Measurements from ENCODE around the gene CRLF3. TPM values are rescaled to one million over a fixed set of nuclear protein-coding genes. Genes with fewer than 3 reads are reported as not detected.
"Not testable (repeated sequence)": the region's sequence is repeated elsewhere in the genome, so short reads cannot be mapped to it uniquely, and the experiment has no call there.

Gene CRLF3
- total RNA-seq, 2 donors from 2014 or later: 51.7 to 60.7 TPM

GRCh38 chr17:30827082-30827481 is 2.6 kb upstream of the CRLF3 start:
- H3K4me1 Mint-ChIP-seq (ENCODE audit: low read depth): peaks cover 30% of the 10 kb centered on the region
- H3K27ac Mint-ChIP-seq: peak overlapping the region; percentile 50
- peaks cover 4 to 5% of the 10 kb centered on the region in 2 donors for H3K36me3 Mint-ChIP-seq (ENCODE audit: insufficient read depth in 2 of 2)
- no peak for ATAC-seq (replicated peaks in 1 of 2)
- no peak for DNase-seq
- H3K4me3 Mint-ChIP-seq: no peak overlapping the region
- H3K27me3 Mint-ChIP-seq (ENCODE audit: low read depth): no peaks in the 10 kb centered on the region
- H3K9me3 Mint-ChIP-seq: no peaks in the 10 kb centered on the region

DNA sequence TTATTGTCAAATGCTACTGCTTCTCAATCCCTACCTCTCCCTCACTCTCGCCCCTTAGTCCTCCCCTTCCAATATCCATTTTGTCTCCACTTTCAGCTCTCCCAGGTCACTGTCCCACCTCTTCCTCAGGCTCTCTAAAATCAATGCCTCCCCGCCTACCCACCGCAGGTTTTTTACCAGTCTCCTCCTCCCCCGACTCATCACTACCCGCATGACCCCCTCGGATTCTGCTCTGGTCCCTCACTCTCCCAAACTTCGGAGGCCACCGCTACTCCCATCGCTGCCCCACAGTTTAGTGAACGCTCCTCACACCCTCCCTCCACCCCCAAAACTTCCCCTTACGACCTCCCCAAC is 513 bp downstream of the CRLF3 start:
- Mint-ChIP-seq H3K27ac (peak overlapping the region; percentile 100), H3K4me1 (ENCODE audit: low read depth) (peaks cover 51% of the 10 kb centered on the region), H3K4me3 (peak overlapping the region; percentile 89 to 100), H3K36me3 (ENCODE audit: insufficient read depth in 2 of 2) (peaks cover 5 to 12% of the 10 kb centered on the region in 2 donors), H3K9me3 (no peaks in the 10 kb centered on the region), H3K27me3 (ENCODE audit: low read depth) (no peaks in the 10 kb centered on the region)
- peak; percentile 18 to 21 for ATAC-seq (replicated peaks in 1 of 2)
- DNase-seq: peak; percentile 54 to 60

- H3K36me3 Mint-ChIP-seq (ENCODE audit: insufficient read depth in 2 of 2): peaks cover 6 to 17% of the 10 kb centered on the region in 2 donors
- ATAC-seq (replicated peaks in 1 of 2): no peak
- H3K27me3 Mint-ChIP-seq (ENCODE audit: low read depth): no peaks in the 10 kb centered on the region
- no peak for DNase-seq
- H3K27ac Mint-ChIP-seq: peak overlapping the region; percentile 100
- no peaks in the 10 kb centered on the region for H3K9me3 Mint-ChIP-seq
- peaks cover 57% of the 10 kb centered on the region for H3K4me1 Mint-ChIP-seq (ENCODE audit: low read depth)
- H3K4me3 Mint-ChIP-seq: peak overlapping the region; percentile 89 to 100
These were observed 1.1 kb downstream of the CRLF3 start for GRCh38 chr17:30823421-30823820.

GRCh38 chr17:30822919-30823318 is 1.6 kb downstream of the CRLF3 start:
- not testable (repeated sequence) for H3K27me3 Mint-ChIP-seq (ENCODE audit: low read depth); ATAC-seq (replicated peaks in 1 of 2); H3K9me3 Mint-ChIP-seq; DNase-seq
- Mint-ChIP-seq H3K4me3 (peak overlapping the region; percentile 89 to 100), H3K27ac (peak overlapping the region; percentile 100), H3K36me3 (ENCODE audit: insufficient read depth in 2 of 2) (peaks cover 6 to 17% of the 10 kb centered on the region in 2 donors), H3K4me1 (ENCODE audit: low read depth) (peaks cover 58% of the 10 kb centered on the region)

- no peak for DNase-seq
- ATAC-seq (replicated peaks in 1 of 2): no peak
- Mint-ChIP-seq H3K9me3 (no peaks in the 10 kb centered on the region), H3K36me3 (ENCODE audit: insufficient read depth in 2 of 2) (peaks cover 6 to 17% of the 10 kb centered on the region in 2 donors), H3K27ac (peak overlapping the region; percentile 100), H3K27me3 (ENCODE audit: low read depth) (no peaks in the 10 kb centered on the region), H3K4me3 (peak overlapping the region; percentile 89 to 100), H3K4me1 (ENCODE audit: low read depth) (peaks cover 59% of the 10 kb centered on the region)
These were observed 2.4 kb downstream of the CRLF3 start for GRCh38 chr17:30821871-30822723.

DNA sequence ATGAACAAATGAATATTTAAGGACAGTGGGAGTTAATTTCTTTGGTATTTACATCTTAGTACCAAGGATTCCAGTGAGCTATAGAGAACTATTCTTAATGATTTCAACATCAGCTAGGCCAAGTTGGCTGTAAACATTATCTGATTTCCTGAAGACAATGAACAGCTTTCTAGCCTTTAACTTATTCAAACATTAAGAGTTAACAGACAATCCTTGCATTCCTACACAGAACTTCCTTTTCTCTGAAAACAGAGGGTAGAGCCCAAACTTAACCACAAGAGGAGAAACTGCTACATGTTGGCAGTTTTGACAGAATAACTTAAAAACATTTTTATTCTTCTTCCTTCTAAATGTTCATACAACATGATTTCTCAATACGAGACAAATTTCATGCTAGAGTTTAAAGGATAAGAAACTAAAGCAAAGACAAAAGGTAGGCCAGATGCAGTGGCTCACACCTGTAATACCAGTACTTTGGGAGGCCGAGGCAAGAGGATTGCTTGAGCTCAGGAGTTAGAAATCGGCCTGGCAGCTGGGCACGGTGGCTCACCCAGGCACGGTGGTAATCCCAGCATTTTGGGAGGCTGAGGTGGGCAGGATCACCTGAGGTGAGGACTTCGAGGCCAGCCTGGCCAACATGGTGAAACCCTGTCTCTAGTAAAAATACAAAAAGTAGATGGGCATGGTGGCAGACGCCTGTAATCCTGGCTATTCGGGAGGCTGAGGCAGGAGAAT is 4.4 kb downstream of the CRLF3 start:
- H3K4me3 Mint-ChIP-seq: peak overlapping the region; percentile 89 to 100
- peak overlapping the region; percentile 100 for H3K27ac Mint-ChIP-seq
- peaks cover 6 to 23% of the 10 kb centered on the region in 2 donors for H3K36me3 Mint-ChIP-seq (ENCODE audit: insufficient read depth in 2 of 2)
- H3K4me1 Mint-ChIP-seq (ENCODE audit: low read depth): peaks cover 59% of the 10 kb centered on the region
- ATAC-seq (replicated peaks in 1 of 2): no peak
- H3K27me3 Mint-ChIP-seq (ENCODE audit: low read depth): no peaks in the 10 kb centered on the region
- no peak for DNase-seq
- no peaks in the 10 kb centered on the region for H3K9me3 Mint-ChIP-seq

DNA sequence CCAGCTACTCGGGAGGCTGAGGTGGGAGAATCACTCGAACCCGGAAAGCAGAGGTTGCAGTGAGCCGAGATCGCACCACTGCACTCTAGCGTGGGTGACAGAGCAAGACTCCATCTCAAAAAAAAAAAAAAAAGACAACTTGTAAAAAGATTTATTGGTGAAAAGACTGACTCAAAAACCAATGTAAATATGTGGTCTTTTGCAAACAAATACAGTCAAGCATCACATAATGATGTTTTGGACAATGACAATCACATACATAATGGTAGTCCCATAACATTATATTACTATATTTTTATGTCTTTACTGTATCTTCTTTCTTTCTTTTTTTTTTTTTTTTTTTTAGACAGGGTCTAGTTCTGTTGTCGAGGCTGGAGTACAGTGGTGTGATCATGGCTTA is 8.3 kb downstream of the CRLF3 start:
- Mint-ChIP-seq H3K4me3 (no peak overlapping the region), H3K9me3 (no peaks in the 10 kb centered on the region), H3K27ac (peak overlapping the region; percentile 22), H3K27me3 (ENCODE audit: low read depth) (no peaks in the 10 kb centered on the region), H3K4me1 (ENCODE audit: low read depth) (peaks cover 64% of the 10 kb centered on the region), H3K36me3 (ENCODE audit: insufficient read depth in 2 of 2) (peaks cover 3 to 20% of the 10 kb centered on the region in 2 donors)
- no peak for ATAC-seq (replicated peaks in 1 of 2)
- DNase-seq: no peak

DNA sequence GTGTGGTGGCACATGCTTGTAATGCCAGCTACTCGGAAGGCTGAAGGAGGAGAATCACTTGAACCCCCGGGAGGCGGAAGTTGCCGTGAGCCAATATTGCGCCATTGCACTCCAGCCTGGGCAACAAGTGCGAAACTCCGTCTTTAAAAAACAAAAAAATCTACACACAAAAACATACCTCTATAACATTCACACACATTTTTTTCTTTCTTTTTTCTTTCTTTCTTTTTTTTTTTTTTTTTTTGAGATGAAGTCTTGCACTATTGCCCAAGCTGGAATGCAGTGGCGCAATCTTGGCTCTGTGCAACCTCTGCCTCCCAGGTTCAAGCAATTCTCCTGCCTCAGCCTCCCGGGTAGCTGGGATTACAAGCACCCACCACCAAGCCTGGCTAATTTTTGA is 9.6 kb downstream of the CRLF3 start:
- not testable (repeated sequence) for H3K9me3 Mint-ChIP-seq; ATAC-seq (replicated peaks in 1 of 2); H3K4me3 Mint-ChIP-seq; DNase-seq; H3K27me3 Mint-ChIP-seq (ENCODE audit: low read depth)
- Mint-ChIP-seq H3K36me3 (ENCODE audit: insufficient read depth in 2 of 2) (peaks cover 3 to 17% of the 10 kb centered on the region in 2 donors), H3K4me1 (ENCODE audit: low read depth) (peaks cover 64% of the 10 kb centered on the region), H3K27ac (peak overlapping the region; percentile 70)

DNA sequence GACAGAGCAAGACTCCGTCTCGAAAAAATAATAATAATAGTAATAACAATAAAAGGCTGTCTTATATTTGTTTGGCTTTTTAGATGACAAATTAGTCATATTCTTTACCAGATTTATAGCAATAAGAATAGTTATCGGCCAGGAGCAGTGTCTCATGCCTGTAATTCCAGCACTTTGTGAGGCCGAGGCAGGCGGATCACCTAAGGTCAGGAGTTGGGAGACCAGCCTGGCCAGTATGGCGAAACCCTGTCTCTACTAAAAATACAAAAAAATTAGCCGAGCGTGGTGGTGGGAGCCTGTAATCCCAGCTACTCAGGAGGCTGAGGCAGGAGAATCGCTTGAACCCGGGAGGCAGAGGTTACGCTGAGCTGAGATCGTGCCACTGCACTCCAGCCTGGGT is 10.3 kb downstream of the CRLF3 start:
- H3K27me3 Mint-ChIP-seq (ENCODE audit: low read depth); ATAC-seq (replicated peaks in 1 of 2); H3K4me3 Mint-ChIP-seq; H3K9me3 Mint-ChIP-seq; DNase-seq: not testable (repeated sequence)
- Mint-ChIP-seq H3K4me1 (ENCODE audit: low read depth) (peaks cover 64% of the 10 kb centered on the region), H3K27ac (peak overlapping the region; percentile 68), H3K36me3 (ENCODE audit: insufficient read depth in 2 of 2) (peaks cover 3 to 14% of the 10 kb centered on the region in 2 donors)

DNA sequence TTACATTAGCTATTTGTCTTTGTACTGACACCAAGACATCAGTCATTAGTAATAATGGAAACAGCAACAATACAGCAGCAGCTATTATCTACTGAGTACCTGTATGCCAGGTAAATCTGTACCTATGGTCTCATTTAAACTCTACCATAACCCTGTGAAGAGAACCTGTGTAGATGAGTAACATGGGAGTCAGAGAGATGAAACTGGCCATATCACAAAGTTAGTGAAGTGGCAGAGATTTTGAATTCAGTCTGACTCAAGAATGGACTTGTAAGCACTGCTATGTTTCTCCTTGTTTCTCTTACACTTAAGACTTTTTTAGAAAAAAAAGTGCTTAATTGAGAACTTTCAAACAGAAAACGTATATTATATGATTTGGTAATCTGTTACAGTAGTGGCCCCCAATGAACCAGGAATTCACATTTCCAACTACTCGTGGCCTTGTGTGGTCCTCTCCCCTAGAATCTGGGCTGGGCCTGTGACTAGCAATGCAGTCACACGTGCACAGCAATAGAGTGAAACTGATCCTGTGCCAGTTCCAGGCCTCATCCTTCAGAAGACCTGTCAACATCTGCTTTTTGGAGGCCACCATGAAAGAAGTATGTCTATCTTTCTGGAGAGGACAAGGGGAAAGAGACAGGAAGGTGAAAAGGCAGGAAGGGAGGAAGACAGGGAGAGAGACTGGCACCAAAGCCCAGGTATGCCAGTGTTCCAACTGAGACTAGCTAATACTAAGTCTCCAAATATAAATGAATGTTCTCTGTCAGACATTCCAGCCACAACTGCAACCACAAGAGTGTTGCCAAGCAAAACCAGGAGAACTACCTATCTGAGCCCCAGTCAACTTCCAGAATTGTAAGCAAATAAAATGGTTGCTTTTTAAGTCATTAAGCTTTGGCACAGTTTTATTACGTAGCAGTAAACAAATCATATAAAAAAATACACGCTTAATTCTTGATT is 12.0 kb downstream of the CRLF3 start:
- peak; percentile 71 to 72 for ATAC-seq (replicated peaks in 1 of 2)
- peak overlapping the region; percentile 51 to 56 for H3K4me3 Mint-ChIP-seq
- no peaks in the 10 kb centered on the region for H3K27me3 Mint-ChIP-seq (ENCODE audit: low read depth)
- peak in 1 of 2 donors; percentile 33 for DNase-seq
- H3K36me3 Mint-ChIP-seq (ENCODE audit: insufficient read depth in 2 of 2): peaks cover 0 to 7% of the 10 kb centered on the region in 2 donors
- H3K9me3 Mint-ChIP-seq: no peaks in the 10 kb centered on the region
- H3K4me1 Mint-ChIP-seq (ENCODE audit: low read depth): peaks cover 72% of the 10 kb centered on the region
- peak overlapping the region; percentile 80 for H3K27ac Mint-ChIP-seq

GRCh38 chr17:30809867-30810266 is 14.6 kb downstream of the CRLF3 start:
- Mint-ChIP-seq H3K4me3 (peak overlapping the region; percentile 85 to 90), H3K27ac (peak overlapping the region; percentile 99), H3K9me3 (no peaks in the 10 kb centered on the region), H3K4me1 (ENCODE audit: low read depth) (peaks cover 88% of the 10 kb centered on the region), H3K36me3 (ENCODE audit: insufficient read depth in 2 of 2) (peaks cover 0 to 1% of the 10 kb centered on the region in 2 donors), H3K27me3 (ENCODE audit: low read depth) (no peaks in the 10 kb centered on the region)
- no peak for ATAC-seq (replicated peaks in 1 of 2)
- no peak for DNase-seq

DNA sequence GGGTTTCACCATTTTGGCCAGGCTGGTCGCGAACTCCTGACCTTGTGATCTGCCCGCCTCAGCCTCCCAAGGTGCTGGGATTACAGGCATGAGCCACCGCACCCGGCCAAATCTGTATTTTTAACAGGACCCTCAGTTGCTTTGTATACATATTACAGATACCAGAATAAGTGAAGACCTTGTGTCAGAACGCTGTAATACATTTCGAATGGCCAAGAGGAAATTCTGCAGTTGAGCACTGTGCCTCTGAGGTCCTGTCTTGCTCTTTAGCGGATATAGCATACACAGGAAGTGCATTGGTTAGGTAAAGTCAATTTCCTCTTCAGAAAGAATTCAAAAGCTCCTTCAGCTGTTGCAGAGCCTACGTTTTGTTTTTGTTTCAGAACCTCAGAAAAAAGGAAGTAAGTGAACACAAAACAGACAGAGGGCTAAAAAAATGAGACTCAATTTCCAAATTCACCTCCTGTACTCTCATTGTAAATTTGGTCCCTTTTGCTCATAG is 15.7 kb downstream of the CRLF3 start:
- ATAC-seq (replicated peaks in 1 of 2): peak; percentile 78 to 82
- Mint-ChIP-seq H3K27me3 (ENCODE audit: low read depth) (no peaks in the 10 kb centered on the region), H3K4me3 (peak overlapping the region; percentile 85 to 90), H3K4me1 (ENCODE audit: low read depth) (peaks cover 87% of the 10 kb centered on the region), H3K36me3 (ENCODE audit: insufficient read depth in 2 of 2) (peaks cover 2 to 10% of the 10 kb centered on the region in 2 donors), H3K9me3 (no peaks in the 10 kb centered on the region), H3K27ac (peak overlapping the region; percentile 99)
- DNase-seq: peak; percentile 28 to 49

Measured in activated T-cell treated with anti-CD3 and anti-CD28 coated beads, Interleukin-2, amount 50 U/mL, for 72 hours (primary cell).